ENCODE results near the gene JAZF1. TPM values are rescaled to one million over a fixed set of nuclear protein-coding genes. Genes with fewer than 3 reads are reported as not detected.

Gene JAZF1
- total RNA-seq, 1 experiment from 2014 or later = 3.4 TPM

GRCh38 chr7:28219793-28220192 is 39.2 kb upstream of the JAZF1 start:
- H3K27me3 ChIP-seq (ENCODE audit: insufficient read depth, low read length) = no peaks in the 10 kb centered on the region
- H3K79me2 ChIP-seq (ENCODE audit: insufficient read depth, low read length) = no peaks in the 10 kb centered on the region
- DNase-seq (ENCODE audit: low read depth, low spot score) (no peak), ATAC-seq (no peak)
- no peaks in the 10 kb centered on the region for H4K20me1 ChIP-seq (ENCODE audit: insufficient read depth)
- peaks cover 0 to 4% of the 10 kb centered on the region in 2 experiments; a peak in 2 of 4 replicates for H3K4me1 ChIP-seq (ENCODE audit: control insufficient read depth in 1 of 2, insufficient read depth in 2 of 2, low read length in 2 of 2)
- H3K27ac ChIP-seq (ENCODE audit: low read depth, low read length) = no peak overlapping the region
- RAD21 ChIA-PET (ENCODE audit: low non-redundant PET in 1 of 2, low total read pairs in 2 of 2, uncharacterized antibody in 2 of 2, unreplicated experiment in 2 of 2) = no interaction called here
- POLR2A ChIA-PET = no interaction called here
- no peak overlapping the region for H2AFZ ChIP-seq (ENCODE audit: low read depth, low read length, poor library complexity, severe bottlenecking)
- no peak overlapping the region for H3K9ac ChIP-seq (ENCODE audit: low read length)
- CTCF ChIA-PET = no interaction called here
- no peak overlapping the region for H3K4me2 ChIP-seq (ENCODE audit: low read length)
- no peaks in the 10 kb centered on the region for H3K9me2 ChIP-seq (ENCODE audit: insufficient read depth)
- no peaks in the 10 kb centered on the region for H3K36me3 ChIP-seq (ENCODE audit: control insufficient read depth in 1 of 2, insufficient read depth in 2 of 2, low read length in 2 of 2)
- no peak for TF ChIP-seq CTCF (IDR thresholded peaks at IDR 0.05 in 2 of 3, conservative IDR thresholded peaks at IDR 0.05 in 1 of 3; ENCODE audit: borderline replicate concordance in 1 of 3, insufficient read depth in 1 of 3, low read depth in 2 of 3, low read length in 2 of 3)
- no peak for TF ChIP-seq POLR2A (IDR thresholded peaks at IDR 0.05; ENCODE audit: borderline replicate concordance, extremely low read depth, insufficient read depth, insufficient read length)
- no peak for TF ChIP-seq SP1 (IDR thresholded peaks at IDR 0.05; ENCODE audit: low read depth)
- TF ChIP-seq EZH2phosphoT487 (IDR thresholded peaks at IDR 0.05; ENCODE audit: borderline replicate concordance) = no peak
- TF ChIP-seq ZFX (IDR thresholded peaks at IDR 0.05) = no peak
- no peak for TF ChIP-seq SIN3A (IDR thresholded peaks at IDR 0.05; ENCODE audit: low read depth)
- TF ChIP-seq EGR1 (IDR thresholded peaks at IDR 0.05; ENCODE audit: low read depth) = no peak
- TF ChIP-seq POLR2AphosphoS5 (IDR thresholded peaks at IDR 0.05; ENCODE audit: low read depth, low read length) = no peak
- no peak for TF ChIP-seq RAD21 (IDR thresholded peaks at IDR 0.05; ENCODE audit: low read depth)
- TF ChIP-seq SRF (IDR thresholded peaks at IDR 0.05; ENCODE audit: low read depth) = no peak
- no peak for TF ChIP-seq MAX (IDR thresholded peaks at IDR 0.05)
- TF ChIP-seq TCF7L2 (IDR thresholded peaks at IDR 0.05; ENCODE audit: borderline replicate concordance, extremely low read depth, insufficient read depth, insufficient read length) = no peak
- no peak for TF ChIP-seq JUND (IDR thresholded peaks at IDR 0.05)
- TF ChIP-seq FOSL1 (IDR thresholded peaks at IDR 0.05; ENCODE audit: low read depth) = no peak
- TF ChIP-seq, protein P1, sequence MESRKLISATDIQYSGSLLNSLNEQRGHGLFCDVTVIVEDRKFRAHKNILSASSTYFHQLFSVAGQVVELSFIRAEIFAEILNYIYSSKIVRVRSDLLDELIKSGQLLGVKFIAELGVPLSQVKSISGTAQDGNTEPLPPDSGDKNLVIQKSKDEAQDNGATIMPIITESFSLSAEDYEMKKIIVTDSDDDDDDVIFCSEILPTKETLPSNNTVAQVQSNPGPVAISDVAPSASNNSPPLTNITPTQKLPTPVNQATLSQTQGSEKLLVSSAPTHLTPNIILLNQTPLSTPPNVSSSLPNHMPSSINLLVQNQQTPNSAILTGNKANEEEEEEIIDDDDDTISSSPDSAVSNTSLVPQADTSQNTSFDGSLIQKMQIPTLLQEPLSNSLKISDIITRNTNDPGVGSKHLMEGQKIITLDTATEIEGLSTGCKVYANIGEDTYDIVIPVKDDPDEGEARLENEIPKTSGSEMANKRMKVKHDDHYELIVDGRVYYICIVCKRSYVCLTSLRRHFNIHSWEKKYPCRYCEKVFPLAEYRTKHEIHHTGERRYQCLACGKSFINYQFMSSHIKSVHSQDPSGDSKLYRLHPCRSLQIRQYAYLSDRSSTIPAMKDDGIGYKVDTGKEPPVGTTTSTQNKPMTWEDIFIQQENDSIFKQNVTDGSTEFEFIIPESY (IDR thresholded peaks at IDR 0.05; ENCODE audit: extremely low read depth, insufficient replicate concordance, low read length) = no peak
- no peak for TF ChIP-seq ZNF274 (IDR thresholded peaks at IDR 0.05; ENCODE audit: low read depth, low read length)
- H3K9me3 ChIP-seq (ENCODE audit: control insufficient read depth in 1 of 2, insufficient read depth in 1 of 2, low read depth in 1 of 2, low read length in 2 of 2) = no peaks in the 10 kb centered on the region
- H3K4me3 ChIP-seq (replicated peaks in 1 of 2; ENCODE audit: low read depth in 1 of 2, low read length in 2 of 2) = no peak overlapping the region
- intact Hi-C loops (cut with micrococcal nuclease) = no loop called here
- BruUV-seq (replicated peaks) = no TSS peak
